Umbilical cord (tissue), 2 donors: ENCODE data around the gene CNIH4. TPM values are rescaled to one million over a fixed set of nuclear protein-coding genes. Genes with fewer than 3 reads are reported as not detected.
"Not testable (repeated sequence)": the region's sequence is repeated elsewhere in the genome, so short reads cannot be mapped to it uniquely, and the experiment has no call there.

Experiments used
- DNase-seq: peaks from one replicate; pipeline ENCODE4 v3.0.0-alpha.2; 2015; ENCODE audit warnings: low spot score
- total RNA-seq: library from RNA; depleted of rRNA; stranded (reverse); fragments of >200 nt; gene quantifications from one replicate; pipeline ENCODE4 v1.2.3, GENCODE V29; 2014; ENCODE audit warnings: low replicate concordance; ENCODE audit not compliant: insufficient read depth

CNIH4 gene
- total RNA-seq, 1 donor from 2014 or later, result 18.3 TPM

DNA sequence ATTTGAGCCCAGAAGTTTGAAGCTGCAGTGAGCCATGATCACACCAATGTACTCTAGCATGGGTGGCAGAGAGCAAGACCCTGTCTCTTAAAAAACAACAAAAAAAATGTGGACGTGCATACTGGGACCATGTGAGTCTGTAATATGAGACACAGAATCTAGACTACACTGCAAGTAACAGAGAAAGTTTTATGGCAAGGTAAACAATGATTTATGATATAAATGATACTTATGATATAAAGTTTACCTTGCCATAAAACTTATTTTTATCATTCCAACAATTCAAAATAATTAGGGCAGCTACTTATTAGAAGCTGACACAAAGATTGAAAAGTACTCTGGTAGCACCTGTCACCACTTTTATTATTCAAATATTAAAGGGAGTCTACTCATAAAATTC is 43.2 kb downstream of the CNIH4 start:
- DNase-seq, result no peak

DNA sequence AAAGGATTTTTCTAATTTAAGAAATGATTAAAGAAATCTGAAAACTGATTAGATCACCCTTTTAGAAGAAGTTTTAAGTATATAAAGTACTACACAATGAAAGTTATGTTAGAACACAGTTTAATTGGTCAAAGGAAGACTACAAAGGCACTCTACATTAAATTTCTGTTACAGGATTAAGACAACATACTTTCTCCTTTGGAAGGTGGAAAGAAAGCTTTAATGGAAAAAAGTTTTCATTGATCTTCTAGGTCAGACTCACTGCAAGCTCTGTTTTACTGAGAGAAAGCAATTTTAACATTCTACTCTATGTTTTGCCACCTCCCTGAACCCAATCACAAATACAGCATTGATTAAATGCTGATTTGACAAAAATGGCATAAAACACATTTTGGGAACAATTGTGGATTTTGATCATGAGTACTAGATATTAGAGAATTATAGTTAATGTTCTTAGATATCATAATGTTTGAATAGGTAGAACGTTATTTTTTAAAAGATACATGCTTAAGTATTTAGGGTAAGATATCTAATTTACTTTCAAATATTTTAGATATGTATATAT is 45.9 kb downstream of the CNIH4 start:
- no peak for DNase-seq

DNA sequence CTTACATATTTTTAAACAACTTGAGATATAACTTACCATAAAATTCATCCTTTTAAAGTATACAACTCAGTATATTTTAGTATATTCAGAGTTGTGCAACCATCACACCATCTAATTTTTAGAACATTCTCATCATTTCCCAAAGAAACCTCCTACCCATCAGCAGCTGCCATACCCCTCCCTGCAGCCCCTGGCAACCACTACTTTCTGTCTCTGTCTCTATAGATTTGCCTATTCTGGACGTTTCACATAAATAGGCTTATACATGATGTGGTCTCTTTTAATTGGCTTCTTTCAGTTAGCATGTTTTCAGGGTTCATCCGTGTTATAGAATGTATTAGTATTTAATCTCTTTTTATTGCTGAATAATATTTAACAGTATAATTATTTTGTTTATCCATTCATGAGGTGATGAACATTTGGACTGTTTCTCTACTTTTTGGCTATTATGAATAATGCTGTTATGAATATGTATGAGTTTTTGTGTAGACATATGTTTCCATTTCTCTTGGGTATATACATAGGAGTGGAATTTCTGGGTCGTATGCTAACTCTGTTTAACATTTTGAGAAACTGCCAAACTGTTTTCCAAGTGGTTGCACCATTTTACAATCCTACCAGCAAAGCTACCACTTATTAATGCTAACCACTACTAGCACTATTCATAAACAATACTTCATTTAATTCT is 48.4 kb downstream of the CNIH4 start:
- no peak for DNase-seq

DNA sequence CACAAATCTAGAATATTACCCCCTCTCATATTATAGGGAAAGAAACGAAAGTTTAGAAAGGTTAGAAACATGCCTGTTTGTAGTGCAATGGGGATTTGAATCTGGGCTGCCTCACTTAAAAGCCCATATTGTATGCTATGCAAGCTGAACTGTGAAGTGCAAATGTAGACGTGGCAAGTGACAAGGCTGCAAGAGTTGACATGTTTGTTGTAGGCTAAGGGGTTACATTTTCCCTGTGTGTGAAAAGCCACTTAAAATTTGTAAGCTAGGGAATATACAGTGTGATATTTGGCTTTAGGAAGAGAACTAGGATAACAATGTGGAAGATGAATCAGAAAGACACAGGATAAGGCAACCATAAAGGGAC is 48.9 kb downstream of the CNIH4 start:
- no peak for DNase-seq

DNA sequence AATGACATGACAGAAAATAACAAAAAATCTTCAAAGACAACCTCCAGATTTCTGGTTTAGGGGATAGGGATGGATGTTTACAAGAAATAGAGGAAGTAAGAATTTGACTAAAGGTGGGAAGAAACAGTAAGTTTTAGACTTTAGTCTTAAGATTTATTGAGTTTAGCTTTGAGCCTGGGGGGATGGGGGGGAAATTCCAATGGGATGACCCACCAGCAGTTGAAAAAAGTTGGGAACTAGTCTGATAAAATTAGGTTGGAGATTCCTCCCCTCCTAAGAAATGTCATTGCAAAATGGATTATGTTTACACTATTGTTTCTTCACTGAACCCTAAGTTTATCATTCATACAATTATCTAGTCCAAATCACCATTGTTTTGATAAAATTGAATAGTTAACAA is 49.5 kb downstream of the CNIH4 start:
- no peak for DNase-seq

DNA sequence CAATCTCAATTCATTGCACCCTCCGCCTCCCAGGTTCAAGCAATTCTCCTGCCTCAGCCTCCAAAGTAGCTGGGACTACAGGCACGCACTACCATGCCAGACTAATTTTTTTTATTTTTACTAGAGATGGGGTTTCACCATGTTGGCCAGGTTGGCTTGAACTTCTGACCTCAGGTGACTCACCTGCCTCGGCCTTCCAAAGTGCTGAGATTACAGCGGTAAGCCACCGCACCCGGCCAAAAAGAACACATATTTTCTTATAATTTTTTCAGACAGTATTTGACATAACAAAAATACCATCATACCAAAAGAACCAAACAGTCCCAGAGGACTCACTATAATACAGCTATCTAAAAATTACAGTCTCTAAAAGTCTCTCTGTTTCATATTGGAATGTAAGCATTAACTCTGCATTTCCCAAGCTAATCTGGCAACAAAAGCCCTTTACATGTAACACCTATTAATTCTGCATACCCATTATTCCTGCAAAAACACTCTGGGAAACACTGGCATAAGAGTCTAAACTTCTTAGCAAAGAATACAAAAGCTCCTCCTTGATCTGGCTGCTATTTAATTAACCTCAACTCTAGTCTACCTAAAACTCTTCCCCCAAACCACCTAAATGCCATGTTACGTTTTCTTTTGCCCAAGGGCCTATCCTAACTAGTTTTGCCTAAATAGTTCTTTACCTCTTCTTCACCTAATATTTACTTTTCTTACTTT is 51.1 kb downstream of the CNIH4 start:
- no peak for DNase-seq

DNA sequence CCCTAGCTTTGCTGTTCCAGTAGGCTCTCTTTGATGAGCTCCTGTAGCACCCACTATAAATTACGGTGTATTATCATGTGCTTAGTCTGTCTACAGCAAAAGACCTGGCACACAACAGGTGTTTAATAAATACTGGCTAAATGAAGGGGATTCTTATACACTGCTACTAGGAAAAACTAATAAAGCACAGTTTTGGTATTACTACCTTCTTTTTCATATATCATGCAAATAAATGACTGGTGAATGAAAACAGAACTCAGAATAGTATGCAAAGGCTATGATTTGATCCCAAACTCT is 51.6 kb downstream of the CNIH4 start:
- no peak for DNase-seq

DNA sequence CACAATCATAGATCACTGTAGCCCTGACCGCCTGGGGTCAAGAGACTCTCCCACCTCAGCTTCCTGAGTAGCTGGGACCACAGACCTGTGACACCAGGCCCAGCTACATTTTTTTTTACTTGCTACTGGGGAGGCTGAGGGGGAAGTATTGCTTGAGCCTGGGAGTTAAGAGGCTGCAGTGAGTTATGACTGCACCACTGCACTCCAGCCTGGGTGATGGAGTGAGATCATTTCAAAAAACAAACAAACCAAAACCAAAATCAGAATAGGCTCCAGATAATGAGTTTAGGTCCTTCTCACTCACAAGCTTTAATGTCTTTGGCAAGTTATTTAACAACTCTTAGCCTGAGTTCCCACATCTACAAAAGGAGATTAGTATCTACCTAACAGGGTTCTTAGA is 55.1 kb downstream of the CNIH4 start:
- DNase-seq, result no peak

DNA sequence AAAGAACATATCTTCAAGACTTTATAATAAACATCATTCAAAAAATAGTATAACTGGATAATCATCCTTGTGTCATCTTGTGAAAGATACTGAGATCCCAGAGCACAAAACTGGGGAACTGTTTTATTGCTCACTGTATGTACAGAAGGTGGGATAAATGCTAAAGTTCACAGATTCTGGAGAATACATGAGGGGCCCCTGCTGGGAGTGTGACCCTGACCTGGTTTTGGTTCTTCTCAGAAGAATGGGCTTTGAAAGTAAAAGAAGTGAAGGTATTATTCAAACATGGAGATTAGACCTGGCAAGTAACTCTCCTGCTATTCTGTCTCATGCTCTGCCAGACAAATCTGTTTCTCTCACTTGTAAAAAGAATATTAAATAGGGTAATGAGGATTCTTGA is 63.4 kb downstream of the CNIH4 start:
- DNase-seq, result no peak

DNA sequence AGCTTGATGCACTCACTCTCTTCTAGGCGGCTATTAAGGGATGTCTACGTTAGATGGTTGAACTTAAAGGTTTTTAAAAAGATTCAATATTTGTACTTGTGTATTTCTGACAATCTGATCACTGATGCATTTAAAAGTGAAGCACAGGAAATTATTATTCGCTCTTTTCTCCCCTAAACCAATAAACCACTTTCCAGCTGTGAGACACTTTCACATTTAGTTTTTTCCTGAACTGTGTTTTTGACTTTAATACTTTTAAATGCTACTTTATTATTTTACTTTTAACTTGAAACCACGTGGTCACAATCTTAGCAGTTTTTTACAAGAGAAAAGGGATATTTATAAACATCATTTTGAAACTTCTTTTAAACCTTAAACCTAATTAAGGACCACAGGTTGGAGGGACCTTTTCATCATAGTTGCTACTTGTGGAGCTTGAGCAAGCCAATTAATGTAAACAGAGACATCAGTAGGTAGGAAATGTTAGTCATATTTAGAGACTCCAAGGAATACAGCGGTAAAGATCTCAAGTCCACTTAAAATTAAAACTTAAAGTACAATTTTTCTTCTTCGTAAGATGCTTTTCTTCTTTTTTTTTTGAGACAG is 68.7 kb downstream of the CNIH4 start:
- no peak for DNase-seq

DNA sequence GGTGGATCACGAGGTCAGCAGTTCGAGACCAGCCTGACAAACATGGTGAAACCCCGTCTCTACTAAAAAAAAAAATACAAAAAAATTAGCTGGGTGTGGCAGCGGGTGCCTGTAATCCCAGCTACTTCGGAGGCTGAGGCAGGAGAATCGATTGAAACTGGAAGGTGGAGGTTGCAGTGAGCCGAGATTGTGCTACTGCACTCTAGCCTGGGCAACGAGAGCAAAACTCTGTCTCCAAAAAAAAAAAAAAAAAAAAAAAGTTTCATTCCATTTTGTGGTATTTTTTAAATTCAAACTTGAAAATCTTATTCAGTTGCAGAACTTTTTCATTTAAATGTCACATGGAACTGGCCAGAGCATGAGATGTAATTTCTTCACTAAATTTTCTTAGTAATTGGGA is 70.2 kb downstream of the CNIH4 start:
- DNase-seq, result not testable (repeated sequence)

DNA sequence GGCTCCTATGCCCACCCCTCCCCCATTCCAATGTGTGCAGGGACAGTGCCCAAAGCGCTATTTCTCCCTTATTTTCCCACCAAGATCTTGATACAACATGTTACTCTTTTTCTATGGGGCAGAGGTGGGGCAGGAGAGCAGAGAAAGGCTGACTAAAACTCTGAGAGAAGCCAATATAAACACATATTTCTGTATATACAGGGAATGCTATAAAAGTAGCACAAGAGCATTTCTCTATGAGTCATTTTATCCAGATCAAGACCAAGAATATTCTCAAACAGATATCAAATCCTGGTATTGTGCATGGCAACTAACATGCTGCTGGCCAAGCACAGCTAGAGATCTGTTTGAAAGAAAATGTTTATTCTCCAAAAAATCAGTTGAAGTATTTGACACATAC is 70.7 kb downstream of the CNIH4 start:
- DNase-seq, result peak; percentile 54

DNA sequence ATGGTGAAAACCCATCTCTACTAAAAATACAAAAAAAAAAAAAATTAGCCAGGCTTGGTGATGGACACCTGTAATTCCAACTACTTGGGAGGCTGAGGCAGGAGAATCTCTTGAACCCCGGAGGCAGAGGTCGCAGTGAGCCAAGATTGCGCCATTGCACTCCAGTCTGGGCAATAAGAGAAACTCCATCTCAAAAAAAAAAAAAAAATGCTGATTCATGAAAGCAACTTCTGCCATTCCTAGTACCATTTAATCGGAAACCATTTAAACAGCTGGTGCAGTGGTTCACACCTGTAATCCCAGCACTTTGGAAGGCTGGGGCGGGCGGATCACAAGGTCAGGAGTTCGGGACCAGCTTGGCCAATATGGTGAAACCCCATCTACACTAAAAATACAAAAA is 72.0 kb downstream of the CNIH4 start:
- not testable (repeated sequence) for DNase-seq

Other genes with a start within 250 kb of the CNIH4 start
- 37.3 TPM for gene FBXO28, start 242.8 kb upstream of the CNIH4 start, total RNA-seq
- 113 TPM for gene DEGS1, start 173.6 kb upstream of the CNIH4 start, total RNA-seq
- gene NVL, start 26.7 kb upstream of the CNIH4 start, total RNA-seq, result 40.0 TPM
- gene WDR26, start 77.9 kb downstream of the CNIH4 start, total RNA-seq, result 60.9 TPM